Measurements from ENCODE around the gene UBXN7.

- TF ChIP-seq CTCF (IDR thresholded peaks at IDR 0.05; ENCODE audit: low read depth, low read length), result no peak
- no peak for TF ChIP-seq POLR2A (IDR thresholded peaks at IDR 0.05; ENCODE audit: extremely low read depth, insufficient read length)
- TF ChIP-seq MAX (IDR thresholded peaks at IDR 0.05; ENCODE audit: low read depth, low read length), result no peak
- TF ChIP-seq MYC (IDR thresholded peaks at IDR 0.05; ENCODE audit: low read depth, low read length), result no peak
Observed at GRCh38 chr3:196454935-196455334, 22.7 kb upstream of the UBXN7 start.
